ENCODE results near the gene FUBP3.
"Not testable (repeated sequence)": the region's sequence is repeated elsewhere in the genome, so short reads cannot be mapped to it uniquely, and the experiment has no call there.

Gene FUBP3

GRCh38 chr9:130682421-130683121 lies 103.2 kb downstream of the FUBP3 start:
- peak; percentile 29 for DNase-seq (ENCODE audit: low read depth)

GRCh38 chr9:130685104-130685503 lies 105.7 kb downstream of the FUBP3 start:
- DNase-seq (ENCODE audit: low read depth) = no peak

DNA sequence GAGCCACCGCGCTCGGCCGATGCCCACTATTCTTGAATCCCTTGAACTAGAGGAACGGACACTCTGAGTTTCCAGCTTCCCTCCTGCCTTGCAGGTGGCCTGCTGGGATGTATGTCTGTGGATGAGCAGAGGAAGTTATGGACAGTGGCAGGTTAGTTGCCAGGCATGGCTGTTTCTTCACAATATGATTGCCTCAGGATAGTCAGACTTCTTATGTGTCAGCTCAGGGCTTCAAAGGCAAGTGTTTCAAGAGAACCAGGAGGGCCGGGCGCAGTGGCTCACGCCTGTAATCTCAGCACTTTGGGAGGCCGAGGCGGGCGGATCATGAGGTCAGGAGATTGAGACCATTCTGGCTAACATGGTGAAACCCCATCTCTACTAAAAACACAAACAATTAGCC lies 106.6 kb downstream of the FUBP3 start:
- DNase-seq (ENCODE audit: low read depth) = not testable (repeated sequence)

- no peak for DNase-seq (ENCODE audit: low read depth)
These were observed 108.2 kb downstream of the FUBP3 start for GRCh38 chr9:130687615-130688014.
